Thyroid gland (tissue), 4 donors: ENCODE results near the gene KIF3B.

Source experiments
- POLR2A ChIP-seq, 2 donors: fragments of 450-650 bp; IDR thresholded peaks; one replicate each; pipeline ENCODE4 v1.6.1; 2017; ENCODE audit warnings: antibody characterized with exemption in 2 of 2, mild to moderate bottlenecking in 2 of 2, moderate library complexity in 1 of 2
- TF ChIP-seq, protein P1 (sequence below), 6 experiments: fragments of 200-600 bp in 3 of 6; fragments of 450-650 bp in 3 of 6; sonication (generic) in 3 of 6; IDR thresholded peaks; one replicate each; pipeline ENCODE4 v1.5.1; 2016 to 2019; ENCODE audit warnings: antibody characterized with exemption in 6 of 6, mild to moderate bottlenecking in 2 of 6, inconsistent platforms in 1 of 6, moderate library complexity in 1 of 6

DNA sequence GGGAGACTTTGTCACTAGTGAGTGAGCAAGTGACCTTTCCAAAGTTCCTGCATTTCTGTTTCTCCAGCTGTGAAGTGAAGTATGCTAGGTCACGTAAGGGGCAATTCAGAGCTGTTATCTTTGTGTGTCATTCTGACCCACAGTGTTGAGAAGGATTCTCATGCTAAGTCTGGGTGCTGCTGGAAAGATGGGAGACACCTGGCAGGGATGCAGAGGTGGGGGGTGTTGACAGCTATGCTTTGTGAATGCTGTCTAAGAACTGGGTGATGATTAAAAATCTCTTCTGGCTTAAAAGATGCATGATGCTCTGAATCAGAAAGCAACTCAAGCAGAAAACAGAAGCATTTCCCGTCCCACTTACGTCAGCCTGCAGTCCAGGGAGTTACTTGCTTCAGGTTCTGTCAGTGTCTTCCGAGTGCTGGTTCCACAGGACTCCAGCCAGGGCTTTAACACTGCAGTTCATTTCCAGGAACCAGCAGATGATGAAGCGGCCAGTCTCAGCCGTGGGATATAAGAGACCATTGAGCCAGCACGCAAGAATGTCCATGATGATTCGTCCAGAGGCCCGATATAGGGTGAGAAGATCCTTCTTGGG lies 49.7 kb downstream of the KIF3B start:
- no peak for TF ChIP-seq POLR2A (IDR thresholded peaks at IDR 0.05)
- TF ChIP-seq, protein P1, sequence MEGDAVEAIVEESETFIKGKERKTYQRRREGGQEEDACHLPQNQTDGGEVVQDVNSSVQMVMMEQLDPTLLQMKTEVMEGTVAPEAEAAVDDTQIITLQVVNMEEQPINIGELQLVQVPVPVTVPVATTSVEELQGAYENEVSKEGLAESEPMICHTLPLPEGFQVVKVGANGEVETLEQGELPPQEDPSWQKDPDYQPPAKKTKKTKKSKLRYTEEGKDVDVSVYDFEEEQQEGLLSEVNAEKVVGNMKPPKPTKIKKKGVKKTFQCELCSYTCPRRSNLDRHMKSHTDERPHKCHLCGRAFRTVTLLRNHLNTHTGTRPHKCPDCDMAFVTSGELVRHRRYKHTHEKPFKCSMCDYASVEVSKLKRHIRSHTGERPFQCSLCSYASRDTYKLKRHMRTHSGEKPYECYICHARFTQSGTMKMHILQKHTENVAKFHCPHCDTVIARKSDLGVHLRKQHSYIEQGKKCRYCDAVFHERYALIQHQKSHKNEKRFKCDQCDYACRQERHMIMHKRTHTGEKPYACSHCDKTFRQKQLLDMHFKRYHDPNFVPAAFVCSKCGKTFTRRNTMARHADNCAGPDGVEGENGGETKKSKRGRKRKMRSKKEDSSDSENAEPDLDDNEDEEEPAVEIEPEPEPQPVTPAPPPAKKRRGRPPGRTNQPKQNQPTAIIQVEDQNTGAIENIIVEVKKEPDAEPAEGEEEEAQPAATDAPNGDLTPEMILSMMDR (IDR thresholded peaks at IDR 0.05), result no peak
